Smooth muscle cell (in vitro differentiated cells): ENCODE data around the gene GJA4. TPM values are rescaled to one million over a fixed set of nuclear protein-coding genes. Genes with fewer than 3 reads are reported as not detected.
"Not testable (repeated sequence)": the region's sequence is repeated elsewhere in the genome, so short reads cannot be mapped to it uniquely, and the experiment has no call there.

Experiments used
- DNase-seq: peaks from one replicate; lab custom pipeline; 2025; ENCODE audit not compliant: unreplicated experiment; lab: John Stamatoyannopoulos, UW
- H2AFZ ChIP-seq: fragments of 200-600 bp; sonication (generic); 2 replicates; pipeline ENCODE4 v1.6.0; 2016; ENCODE audit warnings: antibody characterized with exemption, low read depth, mild to moderate bottlenecking
- H3F3A ChIP-seq: fragments of 200-600 bp; sonication (generic); 2 replicates; pipeline ENCODE4 v1.6.0; 2017; ENCODE audit warnings: antibody characterized with exemption, low read depth
- H3K27ac ChIP-seq: fragments of 200-600 bp; sonication (generic); 2 replicates; pipeline ENCODE4 v1.5.1; 2016; ENCODE audit warnings: low read depth, mild to moderate bottlenecking
- H3K27me3 ChIP-seq: fragments of 200-600 bp; sonication (generic); 2 replicates; pipeline ENCODE4 v1.6.1; 2016; ENCODE audit warnings: low read depth, mild to moderate bottlenecking
- H3K36me3 ChIP-seq: fragments of 200-600 bp; sonication (generic); 2 replicates; pipeline ENCODE4 v1.5.1; 2016; ENCODE audit warnings: low read depth
- H3K4me1 ChIP-seq: fragments of 200-600 bp; sonication (generic); 2 replicates; pipeline ENCODE4 v1.5.1; 2016; ENCODE audit warnings: low read depth
- H3K4me2 ChIP-seq: fragments of 200-600 bp; sonication (generic); 2 replicates; pipeline ENCODE4 v1.6.0; 2016; ENCODE audit warnings: mild to moderate bottlenecking
- H3K4me3 ChIP-seq: fragments of 200-600 bp; sonication (generic); 2 replicates; pipeline ENCODE4 v1.5.1; 2016; ENCODE audit warnings: mild to moderate bottlenecking
- H3K79me2 ChIP-seq: fragments of 200-600 bp; sonication (generic); 2 replicates; pipeline ENCODE4 v1.6.0; 2016; ENCODE audit warnings: low read depth, mild to moderate bottlenecking
- H3K9ac ChIP-seq: fragments of 200-600 bp; sonication (generic); 2 replicates; pipeline ENCODE4 v1.6.0; 2016; ENCODE audit warnings: low read depth
- H3K9me3 ChIP-seq: fragments of 200-600 bp; sonication (generic); replicated peaks from 2 replicates; pipeline ENCODE4 v1.5.1; 2016; ENCODE audit warnings: low read depth
- H4K20me1 ChIP-seq: fragments of 200-600 bp; sonication (generic); 2 replicates; pipeline ENCODE4 v1.6.0; 2016; ENCODE audit warnings: low read depth
- CTCF ChIP-seq: fragments of 200-600 bp; sonication (generic); IDR thresholded peaks from 2 replicates; pipeline ENCODE4 v1.5.1; 2017; ENCODE audit warnings: borderline replicate concordance, mild to moderate bottlenecking, antibody characterized with exemption; ENCODE audit not compliant: insufficient read depth, poor library complexity, severe bottlenecking
- WGBS: methylation state at CpG from one replicate; pipeline ENCODE4 v1.1.7; 2016; ENCODE audit warnings: low lambda C conversion rate; 5-methylcytosine and 5-hydroxymethylcytosine counted together
- polyA plus RNA-seq: library from polyadenylated mRNA; unstranded; fragments of >200 nt; fragmentation: Nextera tagmentation; extraction: Ambion mirVana; gene quantifications from 2 replicates; pipeline ENCODE4 v1.2.1, GENCODE V29; 2016
- total RNA-seq: library from RNA; depleted of rRNA; stranded (reverse); fragments of >200 nt; gene quantifications from 2 replicates; pipeline ENCODE4 v1.2.3, GENCODE V29; 2014

The GJA4 gene
- total and polyA plus RNA-seq, 2 experiments from 2014 or later, result not detected

- TF ChIP-seq CTCF, result no peak
- H4K20me1 ChIP-seq, result peaks cover 38% of the 10 kb centered on the region
- 73% methylated on average over 3 of the region's 3 CpGs for WGBS
These were observed 24.0 kb downstream of the GJA4 start for GRCh38 chr1:34816778-34817177.

GRCh38 chr1:34818862-34819261, 26.1 kb downstream of the GJA4 start:
- not testable (repeated sequence) for DNase-seq, H3K4me3 ChIP-seq, H3K4me1 ChIP-seq, H3F3A ChIP-seq, H3K9ac ChIP-seq, H3K9me3 ChIP-seq, H3K27me3 ChIP-seq, H3K27ac ChIP-seq, H3K79me2 ChIP-seq, H3K4me2 ChIP-seq, H2AFZ ChIP-seq, H3K36me3 ChIP-seq
- WGBS, result 94% methylated on average over 2 of the region's 2 CpGs
- H4K20me1 ChIP-seq, result peaks cover 40% of the 10 kb centered on the region

More at GRCh38 chr1:34816778-34817177, 24.0 kb downstream of the GJA4 start:
- Histone ChIP-seq H3K9me3 (no peaks in the 10 kb centered on the region), H3K4me3 (no peak overlapping the region), H3K27me3 (no peaks in the 10 kb centered on the region), H3K36me3 (no peaks in the 10 kb centered on the region), H3K9ac (no peak overlapping the region), H3K4me1 (no peaks in the 10 kb centered on the region), H2AFZ (no peak overlapping the region), H3K4me2 (no peak overlapping the region), H3F3A (no peaks in the 10 kb centered on the region), H3K79me2 (no peaks in the 10 kb centered on the region), H3K27ac (no peak overlapping the region)
- no peak for DNase-seq

GRCh38 chr1:34822202-34822601, 29.4 kb downstream of the GJA4 start:
- Histone ChIP-seq H2AFZ (no peak overlapping the region), H3K36me3 (no peaks in the 10 kb centered on the region), H3K4me2 (no peak overlapping the region), H3K79me2 (no peaks in the 10 kb centered on the region), H3F3A (no peaks in the 10 kb centered on the region), H3K4me3 (no peak overlapping the region), H4K20me1 (peaks cover 33% of the 10 kb centered on the region), H3K9ac (no peak overlapping the region), H3K27me3 (no peaks in the 10 kb centered on the region), H3K4me1 (no peaks in the 10 kb centered on the region), H3K9me3 (no peaks in the 10 kb centered on the region), H3K27ac (no peak overlapping the region)
- no peak for TF ChIP-seq CTCF
- 93% methylated on average over 3 of the region's 3 CpGs for WGBS
- DNase-seq, result no peak

DNA sequence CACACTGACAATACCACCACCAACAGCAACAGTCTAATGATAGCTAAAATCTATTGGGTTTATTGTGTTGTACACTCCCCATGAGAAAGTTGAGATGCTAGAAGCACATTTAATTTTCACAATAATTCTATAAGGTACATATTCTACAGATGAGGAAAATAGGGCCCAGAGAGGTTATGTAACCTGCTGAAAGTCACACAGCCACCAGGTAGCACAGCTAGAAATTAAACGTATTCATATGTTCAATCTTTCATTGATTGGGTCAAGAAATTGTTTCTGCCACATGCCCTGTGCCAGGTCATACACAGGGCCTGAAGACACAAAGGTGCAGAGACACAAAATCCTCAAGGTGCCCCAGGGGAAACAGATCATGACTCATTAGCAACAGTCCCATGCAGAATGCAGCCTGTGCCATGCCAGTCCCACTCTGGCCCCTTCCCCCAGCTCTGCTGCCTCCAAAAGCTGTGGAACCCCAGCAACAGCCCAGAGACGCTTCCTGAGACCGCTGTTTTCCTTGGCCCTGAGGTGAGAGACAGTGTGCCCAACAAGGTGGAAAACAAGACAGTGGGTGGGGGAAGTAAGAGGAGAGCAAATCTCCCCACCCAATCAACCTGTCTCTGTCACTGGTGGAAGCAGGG, 32.1 kb downstream of the GJA4 start:
- Histone ChIP-seq H3K27me3 (no peaks in the 10 kb centered on the region), H3K27ac (no peak overlapping the region), H2AFZ (no peak overlapping the region), H3K79me2 (no peaks in the 10 kb centered on the region), H3K9me3 (no peaks in the 10 kb centered on the region), H3F3A (no peaks in the 10 kb centered on the region), H3K4me2 (no peak overlapping the region), H3K4me1 (no peaks in the 10 kb centered on the region), H4K20me1 (peaks cover 40% of the 10 kb centered on the region), H3K36me3 (no peaks in the 10 kb centered on the region), H3K9ac (no peak overlapping the region), H3K4me3 (no peak overlapping the region)
- TF ChIP-seq CTCF, result no peak
- no peak for DNase-seq
- 89% methylated on average over 3 of the region's 3 CpGs for WGBS
